Endothelial cell of umbilical vein (primary cell): ENCODE results near the gene CHCHD10. TPM values are rescaled to one million over a fixed set of nuclear protein-coding genes. Genes with fewer than 3 reads are reported as not detected.

ENCODE experiments used
- BruUV-seq: library from RNA; stranded (reverse); fragments of 400-500 nt; replicated peaks from 2 replicates; lab custom pipeline; 2021; lab: Mats Ljungman, UMichigan
- CTCF ChIA-PET: fragments of 300-600, 350-600 bp; sonication (Branson Sonifier 250); formaldehyde crosslinking; loops from one replicate; lab custom pipeline; 2021; ENCODE audit warnings: antibody characterized with exemption, inconsistent platforms; lab: Charles Lee
- POLR2A ChIA-PET: fragments of 300-600, 350-600 bp; sonication (Branson Sonifier 250); formaldehyde crosslinking; loops from one replicate; lab custom pipeline; 2021; ENCODE audit warnings: antibody characterized with exemption, inconsistent platforms; lab: Charles Lee
- DNase-seq: peaks from one replicate; pipeline ENCODE4 v3.0.0-alpha.2; 2011; ENCODE audit warnings: low read depth, low spot score
- FAIRE-seq: peaks from 2 replicates; lab custom pipeline; 2011; peaks lifted over from hg19 to GRCh38; lab: Jason Lieb, UNC
- H2AFZ ChIP-seq: 2 replicates; pipeline ENCODE4 v1.6.0; 2012; ENCODE audit warnings: low read depth, low read length, control low read depth, inconsistent platforms
- H3K27ac ChIP-seq: 2 replicates; pipeline ENCODE4 v1.5.1; 2011; ENCODE audit warnings: low read depth, mild to moderate bottlenecking, control low read depth, low read length, moderate library complexity; ENCODE audit not compliant: insufficient read depth
- H3K27me3 ChIP-seq, 2 experiments: 2 replicates each; pipeline versions ENCODE4 v1.6.0 to v1.6.1; 2011; ENCODE audit warnings: low read length in 2 of 2, mixed read lengths in 1 of 2; ENCODE audit not compliant: control insufficient read depth in 2 of 2, insufficient read depth in 2 of 2
- H3K36me3 ChIP-seq, 2 experiments: 2 replicates in 1 of 2; 3 replicates in 1 of 2; pipeline ENCODE4 v1.5.1; 2011; ENCODE audit warnings: low read length in 2 of 2, mild to moderate bottlenecking in 1 of 2, moderate library complexity in 1 of 2; ENCODE audit not compliant: control insufficient read depth in 2 of 2, insufficient read depth in 2 of 2; ENCODE audit errors: extremely low read depth in 1 of 2
- H3K4me1 ChIP-seq: 3 replicates; pipeline ENCODE4 v1.5.1; 2011; ENCODE audit warnings: mild to moderate bottlenecking, low read length; ENCODE audit not compliant: control insufficient read depth, insufficient read depth; ENCODE audit errors: extremely low read depth
- H3K4me2 ChIP-seq: 2 replicates; pipeline ENCODE4 v1.6.1; 2011; ENCODE audit warnings: low read length, control low read depth, mixed read lengths; ENCODE audit not compliant: insufficient read depth
- H3K4me3 ChIP-seq, 3 experiments: fragments of 200-600 bp in 1 of 3; sonication (generic), shearing (Covaris generic) in 1 of 3; replicated peaks in 1 of 3; 2 replicates each; pipeline ENCODE4 v1.5.1; 2011 to 2016; ENCODE audit warnings: control low read depth in 3 of 3, low read length in 3 of 3, mild to moderate bottlenecking in 2 of 3, inconsistent platforms in 1 of 3, low read depth in 1 of 3, moderate library complexity in 1 of 3; ENCODE audit not compliant: insufficient read depth in 1 of 3
- H3K79me2 ChIP-seq: 2 replicates; pipeline ENCODE4 v1.6.0; 2012; ENCODE audit warnings: low read length, inconsistent platforms; ENCODE audit not compliant: control insufficient read depth, insufficient read depth
- H3K9ac ChIP-seq: replicated peaks from 2 replicates; pipeline ENCODE3; 2011; ENCODE audit warnings: low read length, control low read depth; ENCODE audit not compliant: insufficient read depth; ENCODE audit errors: extremely low read depth
- H3K9me1 ChIP-seq: replicated peaks from 3 replicates; pipeline ENCODE4 v1.6.0; 2011; ENCODE audit warnings: mild to moderate bottlenecking, low read length; ENCODE audit not compliant: control insufficient read depth, insufficient read depth; ENCODE audit errors: extremely low read depth
- H3K9me3 ChIP-seq: replicated peaks from 2 replicates; pipeline ENCODE4 v1.5.1; 2012; ENCODE audit warnings: low read length, inconsistent platforms; ENCODE audit not compliant: control insufficient read depth, insufficient read depth
- H4K20me1 ChIP-seq: replicated peaks from 2 replicates; pipeline ENCODE3; 2011; ENCODE audit warnings: mild to moderate bottlenecking, low read length; ENCODE audit not compliant: control insufficient read depth, insufficient read depth; ENCODE audit errors: extremely low read depth
- EZH2 ChIP-seq: IDR thresholded peaks from 2 replicates; pipeline ENCODE4 v1.6.1; 2012; ENCODE audit warnings: borderline replicate concordance, low read depth, mild to moderate bottlenecking, moderate library complexity, low read length, inconsistent platforms; ENCODE audit not compliant: severe bottlenecking
- FOS ChIP-seq: IDR thresholded peaks from 2 replicates; pipeline ENCODE4 v1.6.1; 2011; ENCODE audit warnings: mild to moderate bottlenecking, low read length, moderate library complexity, borderline replicate concordance; ENCODE audit not compliant: insufficient read depth
- GATA2 ChIP-seq: IDR thresholded peaks from 2 replicates; pipeline ENCODE4 v1.7.0; 2011; ENCODE audit warnings: low read depth, mild to moderate bottlenecking, moderate library complexity, mixed read lengths, low read length; ENCODE audit not compliant: insufficient read length, insufficient read depth
- JUN ChIP-seq: IDR thresholded peaks from 2 replicates; pipeline ENCODE4 v1.6.1; 2011; ENCODE audit warnings: borderline replicate concordance, low read depth; ENCODE audit not compliant: insufficient read length, insufficient read depth
- MYC ChIP-seq: IDR thresholded peaks from one replicate; pipeline ENCODE4 v1.6.1; 2011; ENCODE audit warnings: mild to moderate bottlenecking, low read depth, low read length
- POLR2A ChIP-seq: IDR thresholded peaks from 2 replicates; pipeline ENCODE4 v1.6.1; 2012; ENCODE audit warnings: low read depth, mild to moderate bottlenecking, control low read depth, low read length
- POLR2AphosphoS5 ChIP-seq: IDR thresholded peaks from 2 replicates; pipeline ENCODE4 v1.6.1; 2012; ENCODE audit warnings: low read depth, mild to moderate bottlenecking, control low read depth, low read length, moderate library complexity; ENCODE audit not compliant: insufficient read depth
- dilution Hi-C: fragments of 300-500 bp; cut with MboI; formaldehyde crosslinking; loops from one replicate; pipeline ENCODE4 v1.15.0; 2019; ENCODE audit warnings: low sequenced_read_pairs; ENCODE audit not compliant: extremely low pct_ligation_motif_present
- intact Hi-C: fragments of 100-400 bp; cut with micrococcal nuclease; formaldehyde crosslinking; loops from one replicate; pipeline ENCODE4 v1.10.0; 2022
- polyA plus RNA-seq, 4 experiments: library from polyadenylated mRNA; depleted of rRNA in 3 of 4; stranded (reverse) in 3 of 4; unstranded in 1 of 4; fragments of >200 nt; gene quantifications; 2 replicates each; pipeline versions ENCODE4 v1.2.1 to v1.2.3, GENCODE V29; 2011 to 2012; ENCODE audit warnings: missing spikeins in 1 of 4
- total RNA-seq: library from RNA; stranded (reverse); gene quantifications from 2 replicates; pipeline ENCODE4 v1.2.3, GENCODE V29; 2021
- TF ChIP-seq, protein P1 (sequence below): IDR thresholded peaks from 2 replicates; pipeline ENCODE4 v1.6.1; 2011; ENCODE audit not compliant: insufficient read depth, insufficient read length
- TF ChIP-seq, protein P2 (sequence below), 2 donors: IDR thresholded peaks; 1 replicate in 1 of 2; 2 replicates in 1 of 2; pipeline ENCODE4 v1.5.1; 2011; ENCODE audit warnings: low read length in 2 of 2, mild to moderate bottlenecking in 2 of 2, moderate library complexity in 2 of 2, control low read depth in 1 of 2, inconsistent platforms in 1 of 2, low read depth in 1 of 2; ENCODE audit not compliant: insufficient read depth in 1 of 2; ENCODE audit errors: extremely low read depth in 1 of 2

The CHCHD10 gene
- total and polyA plus RNA-seq, 2 donors (not counting 3 experiments of a cell fraction or from before 2014, with no cell fraction given) = 28.1 to 75.6 TPM

DNA sequence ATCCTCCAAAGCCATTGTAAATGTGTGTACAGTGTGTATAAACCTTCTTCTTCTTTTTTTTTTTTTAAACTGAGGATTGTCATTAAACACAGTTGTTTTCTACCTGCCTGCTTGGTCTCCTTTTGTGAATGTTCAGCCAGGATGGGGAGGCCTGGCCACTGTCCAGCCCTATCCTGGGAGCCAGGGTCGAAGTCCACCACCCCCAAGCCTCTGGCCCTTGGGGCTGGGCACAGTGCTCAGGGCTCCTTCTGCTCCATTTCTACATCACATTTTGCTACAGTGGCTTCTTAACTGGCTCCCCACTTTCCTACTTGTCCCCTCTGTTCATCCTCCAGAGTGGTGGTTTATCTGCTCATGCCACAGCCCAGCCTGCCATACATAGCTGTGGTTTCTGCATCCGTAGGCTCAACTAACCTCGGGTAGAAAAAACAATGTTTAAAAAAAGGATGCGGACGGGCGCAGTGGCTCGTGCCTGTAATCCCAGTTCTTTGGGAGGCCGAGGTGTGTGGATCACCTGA is 16.5 kb upstream of the CHCHD10 start:
- H3K9me1 ChIP-seq = no peaks in the 10 kb centered on the region
- no peak overlapping the region for H2AFZ ChIP-seq
- no peak overlapping the region for H3K27ac ChIP-seq
- no peaks in the 10 kb centered on the region for H3K27me3 ChIP-seq
- peaks cover 13% of the 10 kb centered on the region for H3K4me1 ChIP-seq
- H3K79me2 ChIP-seq = peaks cover 20% of the 10 kb centered on the region
- no peak overlapping the region for H3K9ac ChIP-seq
- DNase-seq = no peak
- BruUV-seq = no TSS peak
- TF ChIP-seq, protein P1, sequence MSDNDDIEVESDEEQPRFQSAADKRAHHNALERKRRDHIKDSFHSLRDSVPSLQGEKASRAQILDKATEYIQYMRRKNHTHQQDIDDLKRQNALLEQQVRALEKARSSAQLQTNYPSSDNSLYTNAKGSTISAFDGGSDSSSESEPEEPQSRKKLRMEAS = no peak
- TF ChIP-seq EZH2 = no peak
- TF ChIP-seq FOS = no peak
- no peak for TF ChIP-seq MYC
- TF ChIP-seq JUN = no peak
- TF ChIP-seq POLR2AphosphoS5 = no peak
- TF ChIP-seq GATA2 = no peak
- TF ChIP-seq POLR2A = no peak
- TF ChIP-seq, protein P2, sequence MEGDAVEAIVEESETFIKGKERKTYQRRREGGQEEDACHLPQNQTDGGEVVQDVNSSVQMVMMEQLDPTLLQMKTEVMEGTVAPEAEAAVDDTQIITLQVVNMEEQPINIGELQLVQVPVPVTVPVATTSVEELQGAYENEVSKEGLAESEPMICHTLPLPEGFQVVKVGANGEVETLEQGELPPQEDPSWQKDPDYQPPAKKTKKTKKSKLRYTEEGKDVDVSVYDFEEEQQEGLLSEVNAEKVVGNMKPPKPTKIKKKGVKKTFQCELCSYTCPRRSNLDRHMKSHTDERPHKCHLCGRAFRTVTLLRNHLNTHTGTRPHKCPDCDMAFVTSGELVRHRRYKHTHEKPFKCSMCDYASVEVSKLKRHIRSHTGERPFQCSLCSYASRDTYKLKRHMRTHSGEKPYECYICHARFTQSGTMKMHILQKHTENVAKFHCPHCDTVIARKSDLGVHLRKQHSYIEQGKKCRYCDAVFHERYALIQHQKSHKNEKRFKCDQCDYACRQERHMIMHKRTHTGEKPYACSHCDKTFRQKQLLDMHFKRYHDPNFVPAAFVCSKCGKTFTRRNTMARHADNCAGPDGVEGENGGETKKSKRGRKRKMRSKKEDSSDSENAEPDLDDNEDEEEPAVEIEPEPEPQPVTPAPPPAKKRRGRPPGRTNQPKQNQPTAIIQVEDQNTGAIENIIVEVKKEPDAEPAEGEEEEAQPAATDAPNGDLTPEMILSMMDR (IDR thresholded peaks at IDR 0.05; ENCODE audit: extremely low read depth in 1 of 2, insufficient read depth in 1 of 2, low read depth in 1 of 2, low read length in 2 of 2) = no peak
- H4K20me1 ChIP-seq = no peaks in the 10 kb centered on the region
- intact Hi-C loops = no loop called here
- no peaks in the 10 kb centered on the region for H3K36me3 ChIP-seq
- FAIRE-seq = no peak
- H3K4me2 ChIP-seq = no peak overlapping the region
- ChIA-PET POLR2A (no interaction called here), CTCF (interaction anchor here (0.9 kb wide), 1 partner anchor 11 kb away, joined by 3 read pairs; the partner anchor contains the start of gene MMP11)
- no peaks in the 10 kb centered on the region for H3K9me3 ChIP-seq
- no peak overlapping the region for H3K4me3 ChIP-seq
- dilution Hi-C loops = no loop called here
